CD4-positive, alpha-beta T cell treated with Interleukin-6 for 4 hours (primary cell): ENCODE data around the gene KLHL11.

ENCODE experiments used
- DNase-seq: peaks from one replicate; pipeline ENCODE4 v3.0.0-alpha.2; 2020; ENCODE audit warnings: mixed read lengths

Gene KLHL11

GRCh38 chr17:41864836-41865595 lies at the start of gene KLHL11:
KLHL11 (minus strand) TSS chr17:41865423; CDS start chr17:41865370, 53 bp downstream.
- peak; percentile 90 for DNase-seq

GRCh38 chr17:41915020-41915419 lies 49.8 kb upstream of the KLHL11 start:
- no peak for DNase-seq

- DNase-seq, result no peak
Measured at GRCh38 chr17:41914358-41914766, 49.1 kb upstream of the KLHL11 start.

DNA sequence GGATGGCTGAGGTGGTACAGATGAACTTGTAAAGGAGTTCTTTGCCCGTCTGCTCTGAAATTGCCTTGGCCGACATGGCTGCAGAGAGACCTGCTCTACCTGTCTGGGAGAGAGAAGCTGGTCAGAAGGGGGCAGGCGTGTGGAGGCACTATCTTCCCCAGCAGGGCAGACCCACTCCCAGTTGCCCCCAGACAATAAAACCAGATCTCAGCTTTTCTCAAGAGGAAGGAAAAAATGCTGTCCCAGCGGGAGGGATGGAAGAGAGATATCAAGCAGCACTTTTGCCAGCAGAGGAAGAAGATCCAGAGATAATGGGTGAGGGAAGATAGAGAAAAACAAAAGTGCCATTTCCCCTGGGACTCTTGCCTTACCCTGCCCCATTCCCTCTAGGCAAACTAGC lies 48.6 kb upstream of the KLHL11 start:
- no peak for DNase-seq

DNA sequence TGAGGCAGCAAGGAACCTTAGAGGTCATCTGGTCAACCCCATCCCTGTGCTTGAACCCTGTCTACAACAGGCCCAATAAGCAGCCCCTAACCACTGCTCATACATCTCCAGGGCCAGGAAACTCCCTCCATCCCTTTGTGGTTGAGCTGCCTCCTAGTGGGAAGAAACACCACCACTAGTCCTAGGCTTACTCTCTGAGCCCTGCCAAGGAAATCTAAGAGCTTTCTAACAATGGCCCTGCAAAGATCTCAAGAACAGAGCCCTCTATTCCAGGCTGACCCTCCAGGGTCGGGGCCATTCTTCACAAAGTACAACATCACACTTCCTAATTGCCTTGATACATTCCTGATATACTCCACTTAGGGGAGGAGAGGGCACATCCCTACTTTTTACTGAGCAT lies 47.7 kb upstream of the KLHL11 start:
- DNase-seq, result no peak

DNA sequence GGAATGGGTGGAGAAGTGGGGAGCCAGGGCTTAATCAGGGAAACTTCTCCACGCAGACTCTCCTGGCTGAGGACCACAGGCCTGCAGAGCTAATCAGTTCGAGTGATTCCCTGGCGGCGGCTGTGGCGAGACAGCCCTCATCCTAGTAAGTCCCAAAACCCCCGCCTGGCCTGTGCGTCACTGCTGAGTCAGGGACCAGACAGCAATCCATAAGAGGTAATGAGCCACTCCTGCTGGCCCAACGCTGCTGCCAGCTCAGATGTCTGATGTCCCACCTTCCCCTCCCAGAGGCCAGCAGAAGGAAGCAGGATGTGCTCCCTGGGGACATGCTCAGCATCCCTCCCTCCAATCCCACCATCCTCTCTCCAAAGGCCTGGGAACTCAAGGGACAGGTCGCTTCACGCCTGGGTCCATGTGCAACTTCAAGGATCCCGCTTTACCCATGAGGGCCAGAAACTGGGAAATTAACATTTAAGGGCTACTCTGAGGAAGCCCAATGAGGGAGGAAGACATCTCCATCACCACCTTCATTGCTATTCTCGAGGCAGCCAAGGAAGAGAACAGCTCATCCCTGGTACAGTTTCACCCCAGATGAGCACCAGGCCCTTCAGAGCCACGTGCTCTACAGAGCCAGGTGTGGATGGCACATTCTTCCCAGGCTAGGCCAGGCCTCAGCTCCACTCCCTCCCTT lies 45.6 kb upstream of the KLHL11 start:
- no peak for DNase-seq

DNA sequence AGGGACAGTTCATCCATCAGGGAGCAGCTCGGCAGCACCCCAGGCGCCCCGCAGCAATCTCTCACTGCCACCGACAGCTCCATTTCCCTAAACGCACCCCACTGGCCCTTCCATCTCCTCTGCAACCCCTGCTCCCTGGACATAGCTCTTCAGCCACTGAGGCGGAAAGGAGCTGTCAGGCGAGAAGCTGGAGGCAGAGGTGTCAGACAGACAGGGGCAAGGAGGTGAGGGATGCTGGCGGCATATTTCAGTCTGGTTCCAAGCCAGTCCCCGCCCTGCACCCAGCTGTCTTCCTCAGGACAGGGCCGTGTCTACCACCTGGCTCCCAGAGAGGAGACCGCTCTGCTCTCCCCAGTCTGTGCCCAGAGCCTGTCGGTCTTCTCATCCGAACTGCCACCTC lies 43.9 kb upstream of the KLHL11 start:
- no peak for DNase-seq

DNA sequence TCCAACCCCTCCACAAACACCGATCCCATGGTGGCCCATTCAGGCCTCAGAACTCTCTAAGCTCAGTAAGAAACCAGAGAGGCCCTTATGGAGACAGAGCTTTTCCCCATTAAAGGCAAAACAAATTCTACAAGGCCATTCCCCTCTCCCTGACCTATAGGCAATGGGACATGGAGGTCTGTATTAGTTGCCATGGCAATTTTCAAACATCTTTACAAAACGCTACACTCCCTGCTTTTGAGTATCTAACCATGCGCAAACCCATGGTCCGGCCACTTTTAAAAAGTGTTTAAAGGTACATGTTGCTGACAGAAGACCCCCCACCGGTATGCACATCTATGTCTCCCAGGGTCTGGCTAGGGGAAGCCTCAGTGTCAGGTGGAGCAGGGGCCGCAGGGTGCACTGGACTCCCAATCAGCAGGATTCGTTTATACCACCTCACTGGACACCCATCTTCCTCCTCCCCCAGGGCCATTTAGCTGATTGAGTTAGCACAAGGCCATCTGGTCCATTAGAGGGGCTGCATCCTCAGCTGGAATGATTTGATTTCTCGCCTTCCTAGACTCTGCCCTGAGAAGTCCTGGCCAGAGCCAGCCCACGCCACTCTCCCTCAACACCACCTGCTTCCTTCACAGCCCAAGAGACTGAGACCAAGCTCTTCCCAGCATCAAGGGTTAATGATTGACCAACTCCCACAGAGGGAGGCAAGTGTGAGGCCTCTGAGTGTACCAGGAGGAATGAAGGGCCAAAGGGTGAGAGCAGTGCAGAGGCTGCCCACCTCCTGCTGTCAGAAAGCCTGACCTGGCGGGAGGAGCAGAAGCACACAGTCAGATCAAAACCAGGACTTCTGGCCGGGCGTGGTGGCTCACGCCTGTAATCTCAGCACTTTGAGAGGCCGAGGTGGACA lies 42.7 kb upstream of the KLHL11 start:
- DNase-seq, result no peak

DNA sequence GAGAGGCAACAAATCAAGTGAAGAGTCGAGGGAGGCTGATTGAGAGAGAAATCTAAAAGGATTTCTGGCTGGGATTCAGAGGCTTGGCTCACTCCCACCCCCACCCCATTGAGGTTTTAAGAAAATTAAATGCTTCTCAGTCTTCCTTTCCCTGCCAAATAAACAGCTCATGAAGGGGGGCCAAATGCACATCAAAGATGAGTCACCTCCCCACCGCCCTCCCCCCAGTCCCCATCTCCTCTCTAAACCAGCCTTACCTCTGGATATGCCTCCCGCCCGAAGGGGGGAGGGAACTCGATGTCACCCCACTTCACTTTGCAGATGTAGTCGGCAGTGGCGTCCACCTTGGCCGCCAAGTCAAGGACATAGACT lies 41.9 kb upstream of the KLHL11 start:
- DNase-seq, result no peak

DNA sequence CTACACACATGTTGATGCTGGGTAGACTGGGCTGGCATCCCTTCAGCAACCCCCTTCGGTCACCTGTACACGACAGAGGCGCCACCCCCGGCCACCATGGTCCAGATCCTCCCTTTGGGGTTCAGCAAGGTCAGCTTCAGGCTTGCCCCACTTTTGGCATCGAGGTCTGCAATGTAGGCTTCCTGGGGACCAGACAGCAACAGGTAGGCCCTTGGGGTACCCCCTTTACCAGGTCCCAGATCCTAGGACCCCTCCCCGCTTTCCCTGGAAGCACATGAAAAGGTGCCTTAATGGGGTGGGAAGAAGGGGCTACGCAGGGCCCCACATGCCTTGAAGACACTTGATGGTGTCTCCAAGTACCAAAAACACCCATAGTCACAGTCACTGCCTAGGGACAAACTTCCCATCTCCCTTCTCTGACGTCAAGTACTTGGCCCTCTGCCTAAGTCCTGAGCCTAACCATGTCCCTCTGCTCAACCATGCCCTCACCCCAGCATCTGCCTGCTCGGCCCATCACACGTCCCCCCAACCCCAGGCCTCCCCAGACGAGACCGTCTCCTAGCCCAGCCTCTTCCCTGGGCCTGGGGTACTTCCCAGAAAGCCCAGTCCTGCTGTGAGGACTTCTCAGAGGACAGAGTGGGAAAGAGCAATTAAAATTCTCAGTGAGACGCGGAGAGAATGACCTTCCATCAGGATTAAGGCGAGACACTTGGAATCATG lies 41.4 kb upstream of the KLHL11 start:
- DNase-seq, result no peak

DNA sequence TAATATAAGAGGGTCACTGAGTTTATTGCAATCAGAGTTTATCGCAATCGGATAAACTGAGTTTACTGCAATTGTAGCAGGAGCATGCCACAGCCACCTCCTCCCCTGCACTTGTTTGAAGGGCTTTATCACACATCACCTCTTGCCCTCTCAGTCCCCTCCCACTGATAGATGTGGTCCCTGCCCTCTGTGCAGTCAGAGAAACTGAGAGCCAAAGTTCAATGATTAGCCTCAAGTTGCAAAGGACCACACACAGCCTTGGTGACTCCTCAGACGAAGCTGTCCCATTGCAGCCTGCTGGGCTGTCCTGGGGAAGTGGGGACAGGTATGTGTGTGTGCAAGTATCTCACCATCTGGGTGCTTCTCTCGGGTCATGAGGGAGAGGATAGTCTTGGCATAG lies 39.9 kb upstream of the KLHL11 start:
- DNase-seq, result no peak

DNA sequence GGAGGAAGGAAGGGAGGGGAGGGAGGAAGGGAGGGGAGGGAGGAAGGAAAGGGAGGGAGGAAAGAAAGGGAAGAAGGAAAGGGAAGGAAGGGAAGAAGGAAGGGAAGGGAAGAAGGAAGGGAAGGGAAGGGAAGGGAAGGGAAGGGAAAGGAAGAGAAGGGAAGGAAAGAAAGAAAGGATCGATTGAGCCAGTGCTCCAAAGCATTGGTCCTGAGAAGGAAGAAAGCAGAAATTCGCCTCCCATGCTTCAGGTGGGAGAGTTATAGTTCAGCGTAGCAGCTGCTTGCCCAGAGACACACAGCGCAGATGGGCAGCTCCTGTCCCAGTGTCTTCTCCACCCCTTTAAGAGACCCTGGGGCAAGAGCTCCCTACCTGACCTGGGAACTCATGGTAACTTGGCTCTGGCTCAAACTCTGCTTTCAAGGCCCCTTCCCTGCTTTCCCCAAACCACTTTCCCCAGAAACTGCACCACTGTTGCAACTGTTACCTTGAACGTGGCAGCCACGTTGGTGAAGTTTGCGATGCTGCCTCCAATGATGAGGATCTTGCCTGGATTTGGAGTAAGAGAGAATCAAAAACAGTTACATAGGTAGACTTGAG lies 39.1 kb upstream of the KLHL11 start:
- DNase-seq, result no peak

GRCh38 chr17:41901646-41902045 lies 36.4 kb upstream of the KLHL11 start:
- no peak for DNase-seq

- DNase-seq, result no peak
Measured at GRCh38 chr17:41896726-41897125, 31.5 kb upstream of the KLHL11 start.

DNA sequence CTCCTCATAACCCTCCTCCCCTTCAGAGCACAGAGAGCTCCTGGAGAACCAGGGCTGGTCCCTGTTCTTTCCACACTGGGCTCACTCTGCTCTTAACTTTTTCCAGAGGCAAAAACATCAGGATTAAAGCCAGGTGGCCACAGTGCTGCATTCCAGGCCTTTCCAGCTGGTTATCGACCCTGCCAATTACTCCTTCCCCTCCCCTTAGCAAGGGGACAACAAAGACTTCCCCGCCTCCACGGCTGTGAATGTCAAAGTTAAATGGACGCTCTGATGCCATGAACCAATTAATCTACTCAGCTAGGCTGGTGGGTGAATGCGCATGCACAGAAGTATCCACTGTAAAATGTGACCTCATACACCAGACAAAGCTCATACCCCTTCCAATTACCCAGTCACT lies 30.4 kb upstream of the KLHL11 start:
- DNase-seq, result no peak

DNA sequence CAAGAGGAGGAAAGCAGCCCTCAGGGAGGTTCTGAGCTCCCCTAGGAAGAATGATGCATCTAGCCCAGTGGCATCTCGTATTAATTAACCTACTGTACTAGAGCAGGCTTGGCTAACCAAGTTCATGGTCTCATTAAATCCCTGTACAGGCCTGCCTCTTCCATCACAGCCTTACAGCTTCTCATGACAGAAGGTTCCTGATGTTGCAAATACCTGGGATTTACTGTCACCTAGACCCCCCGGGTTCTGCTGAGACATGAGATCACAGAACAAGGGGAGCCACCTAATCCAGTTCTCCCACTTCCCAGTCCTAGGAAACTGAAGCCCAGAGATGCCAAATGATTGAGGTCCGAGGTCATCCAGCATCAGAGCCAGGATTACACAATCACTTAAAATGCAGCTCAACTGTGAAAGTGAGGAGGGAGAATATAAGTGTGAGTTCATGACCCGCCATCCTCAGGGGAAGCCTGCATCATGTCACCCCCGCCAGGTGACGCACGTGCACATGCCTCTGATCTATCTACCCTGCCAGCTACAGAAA lies 29.6 kb upstream of the KLHL11 start:
- DNase-seq, result no peak

- no peak for DNase-seq
Measured at GRCh38 chr17:41893384-41893783, 28.2 kb upstream of the KLHL11 start.

DNA sequence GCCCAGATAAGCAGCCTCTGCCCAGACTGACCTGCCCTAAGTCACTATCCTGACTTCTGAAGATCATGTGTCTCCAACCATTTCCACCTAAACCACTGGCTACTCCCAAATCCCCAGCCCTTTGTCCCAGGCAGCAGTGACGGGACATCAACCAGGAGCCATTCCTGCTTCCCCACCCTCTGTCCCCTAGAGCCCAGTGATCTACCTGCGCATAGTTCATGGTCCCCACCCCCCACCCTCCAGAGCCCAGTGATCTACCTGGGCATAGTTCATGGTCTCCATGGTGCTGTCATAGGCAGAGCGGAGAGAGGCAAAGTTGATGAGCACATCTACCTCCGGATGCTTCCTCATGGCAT lies 26.8 kb upstream of the KLHL11 start:
- no peak for DNase-seq

DNA sequence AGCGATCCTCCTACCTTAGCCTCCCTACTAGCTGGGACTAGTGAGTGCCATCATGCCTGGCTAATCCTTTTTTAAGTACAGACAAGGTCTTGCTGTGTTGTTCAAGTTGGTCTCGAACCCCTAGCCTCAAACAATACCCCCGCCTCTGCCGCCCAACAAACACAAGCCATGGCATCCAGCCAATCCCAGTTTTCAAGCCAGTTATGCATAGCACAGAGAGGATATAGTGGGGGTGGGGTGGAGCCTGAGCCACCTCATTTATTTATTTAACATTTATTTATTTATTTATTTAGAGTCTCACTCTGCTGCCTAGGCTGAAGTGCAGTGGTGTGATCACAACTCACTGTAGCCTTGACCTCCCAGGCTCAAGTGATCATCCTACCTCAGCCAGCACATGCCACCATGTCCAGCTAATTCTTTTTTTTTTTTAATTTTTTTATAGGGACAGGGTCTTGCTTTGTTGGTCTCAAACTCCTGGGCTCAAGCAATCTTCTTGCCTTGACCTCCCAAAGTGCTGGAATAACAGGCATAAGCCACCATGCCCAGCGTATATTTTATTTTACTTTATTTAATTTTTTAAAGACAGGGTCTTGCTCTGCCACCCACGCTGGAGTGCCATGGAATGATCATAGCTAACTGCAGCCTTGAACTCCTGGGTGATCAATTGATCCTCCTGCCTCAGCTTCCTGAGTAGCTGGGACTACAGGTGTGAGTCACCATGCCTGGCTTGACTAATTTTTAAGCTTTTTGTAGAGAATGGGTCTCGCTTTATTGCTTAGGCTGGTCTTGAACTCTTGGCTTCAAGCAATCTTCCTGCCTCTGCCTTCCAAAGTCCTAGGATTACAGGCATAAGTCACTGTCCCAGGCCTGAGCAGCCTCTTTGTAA lies 26.2 kb upstream of the KLHL11 start:
- DNase-seq, result no peak

- DNase-seq, result no peak
Measured at GRCh38 chr17:41888332-41888965, 23.2 kb upstream of the KLHL11 start.

DNA sequence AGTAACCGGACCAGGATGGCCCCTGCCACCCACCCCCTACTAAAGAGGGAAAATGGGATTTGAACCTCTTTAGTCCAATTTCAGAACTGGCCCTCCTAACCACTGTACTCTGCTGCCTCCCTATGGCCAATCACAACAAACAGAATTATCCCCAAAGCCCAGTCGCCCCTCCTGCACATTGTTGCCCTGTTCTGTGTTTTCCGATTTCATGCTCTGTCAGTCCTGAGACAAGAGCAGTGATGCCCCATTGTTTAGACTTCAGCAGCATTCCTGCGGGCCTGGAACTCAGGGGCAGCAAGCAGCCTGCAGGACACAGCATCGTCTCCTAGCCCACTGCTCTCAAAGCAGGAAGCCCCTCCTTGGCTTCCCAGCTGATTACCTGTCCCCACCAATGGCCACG lies 20.5 kb upstream of the KLHL11 start:
- peak; percentile 14 for DNase-seq
